Measurements from ENCODE around the gene LILRA6. TPM values are rescaled to one million over a fixed set of nuclear protein-coding genes. Genes with fewer than 3 reads are reported as not detected.

The LILRA6 gene
- polyA plus RNA-seq, 3 donors: 65.7 to 150 (median 143) TPM

- Mint-ChIP-seq H3K9me3 (peaks cover 0 to 3% (median 0%) of the 10 kb centered on the region in 7 donors), H3K4me1 (peaks cover 23% of the 10 kb centered on the region), H3K27me3 (ENCODE audit: low read depth in 3 of 3) (peaks cover 16 to 25% (median 23%) of the 10 kb centered on the region in 3 donors), H3K36me3 (peaks cover 0 to 1% of the 10 kb centered on the region in 2 donors), H3K4me3 (peak overlapping the region in 1 of 2 donors; percentile 19), H3K27ac (peak overlapping the region in 1 of 7 donors; percentile 46)
- peaks cover 0 to 5% of the 10 kb centered on the region in 2 donors for H3K27me3 ChIP-seq (ENCODE audit: control insufficient read depth in 2 of 2, insufficient read depth in 2 of 2, low read length in 2 of 2)
- no peaks in the 10 kb centered on the region for H3K36me3 ChIP-seq (replicated peaks in 1 of 2; ENCODE audit: control insufficient read depth in 1 of 2, insufficient read depth in 2 of 2, low read length in 2 of 2)
- H3K4me2 ChIP-seq (replicated peaks; ENCODE audit: extremely low read depth, low read length, poor library complexity, severe bottlenecking): no peak overlapping the region
- TF ChIP-seq CTCF (IDR thresholded peaks at IDR 0.05): no peak
- WGBS (ENCODE audit: insufficient coverage): 79% methylated on average over 13 of the region's 26 CpGs
- no peaks in the 10 kb centered on the region for H3K79me2 ChIP-seq (ENCODE audit: insufficient read depth, low read length)
- no peak overlapping the region for H3K27ac ChIP-seq (ENCODE audit: low read depth in 1 of 2, low read length in 2 of 2)
- H4K20me1 ChIP-seq (ENCODE audit: insufficient read depth, low read length): no peaks in the 10 kb centered on the region
- no peak overlapping the region for H3K4me3 ChIP-seq (replicated peaks in 1 of 3; ENCODE audit: low read depth in 2 of 3, low read length in 3 of 3)
- no peaks in the 10 kb centered on the region for H3K9me3 ChIP-seq (replicated peaks in 1 of 2; ENCODE audit: control insufficient read depth in 1 of 2, insufficient read depth in 1 of 2, low read length in 2 of 2)
- intact Hi-C loops (cut with micrococcal nuclease): loop anchor here in 1 of 2 donors (5.0 kb wide), 1 partner anchor 37 kb away; no protein-coding TSS in a partner anchor
- H2AFZ ChIP-seq (ENCODE audit: insufficient read depth, low read depth, low read length, poor library complexity, severe bottlenecking): no peak overlapping the region
- H3K9ac ChIP-seq (ENCODE audit: insufficient read depth, low read length, poor library complexity, severe bottlenecking): no peak overlapping the region
- H3K4me1 ChIP-seq (ENCODE audit: control insufficient read depth in 1 of 2, insufficient read depth in 2 of 2, low read length in 2 of 2): peaks cover 10 to 26% of the 10 kb centered on the region in 2 donors
- DNase-seq: peak in 1 of 3 donors; percentile 14
These were observed 12.7 kb upstream of the LILRA6 start for GRCh38 chr19:54255105-54255775.

- H3K4me1 ChIP-seq (ENCODE audit: control insufficient read depth in 1 of 2, insufficient read depth in 2 of 2, low read length in 2 of 2): peaks cover 10 to 28% of the 10 kb centered on the region in 2 donors
- H3K27me3 ChIP-seq (ENCODE audit: control insufficient read depth in 2 of 2, insufficient read depth in 2 of 2, low read length in 2 of 2): peaks cover 0 to 5% of the 10 kb centered on the region in 2 donors
- H3K4me3 ChIP-seq (replicated peaks in 1 of 3; ENCODE audit: low read depth in 2 of 3, low read length in 3 of 3): no peak overlapping the region
- 88% methylated on average over 11 of the region's 17 CpGs for WGBS (ENCODE audit: insufficient coverage)
- intact Hi-C loops (cut with micrococcal nuclease): no loop called here
- Mint-ChIP-seq H3K27me3 (ENCODE audit: low read depth in 3 of 3) (peaks cover 16 to 25% (median 23%) of the 10 kb centered on the region in 3 donors), H3K9me3 (peaks cover 0 to 3% (median 0%) of the 10 kb centered on the region in 7 donors), H3K4me1 (peaks cover 27% of the 10 kb centered on the region), H3K4me3 (no peak overlapping the region), H3K36me3 (peaks cover 0 to 3% of the 10 kb centered on the region in 2 donors), H3K27ac (no peak overlapping the region)
- no peak overlapping the region for H3K27ac ChIP-seq (ENCODE audit: low read depth in 1 of 2, low read length in 2 of 2)
- H3K9me3 ChIP-seq (replicated peaks in 1 of 2; ENCODE audit: control insufficient read depth in 1 of 2, insufficient read depth in 1 of 2, low read length in 2 of 2): no peaks in the 10 kb centered on the region
- no peaks in the 10 kb centered on the region for H4K20me1 ChIP-seq (ENCODE audit: insufficient read depth, low read length)
- no peak overlapping the region for H3K4me2 ChIP-seq (replicated peaks; ENCODE audit: extremely low read depth, low read length, poor library complexity, severe bottlenecking)
- no peak for DNase-seq
- no peak for TF ChIP-seq CTCF (IDR thresholded peaks at IDR 0.05)
- no peaks in the 10 kb centered on the region for H3K79me2 ChIP-seq (ENCODE audit: insufficient read depth, low read length)
- H3K36me3 ChIP-seq (replicated peaks in 1 of 2; ENCODE audit: control insufficient read depth in 1 of 2, insufficient read depth in 2 of 2, low read length in 2 of 2): no peaks in the 10 kb centered on the region
- no peak overlapping the region for H2AFZ ChIP-seq (ENCODE audit: insufficient read depth, low read depth, low read length, poor library complexity, severe bottlenecking)
- no peak overlapping the region for H3K9ac ChIP-seq (ENCODE audit: insufficient read depth, low read length, poor library complexity, severe bottlenecking)
These were observed 11.8 kb upstream of the LILRA6 start for GRCh38 chr19:54254195-54254906.
